Bronchial epithelial cell (primary cell): ENCODE measurements around the gene TUBGCP2. TPM values are rescaled to one million over a fixed set of nuclear protein-coding genes. Genes with fewer than 3 reads are reported as not detected.
A peak's percentile ranks its signal among the peaks of the same experiment; 100 is the strongest.

Experiments used
- DNase-seq: peaks from one replicate; pipeline ENCODE4 v3.0.0-alpha.2; 2010; ENCODE audit warnings: low read depth
- FAIRE-seq: peaks from 2 replicates; lab custom pipeline; 2011; peaks lifted over from hg19 to GRCh38; lab: Jason Lieb, UNC
- H3K27me3 ChIP-seq: 2 replicates; pipeline ENCODE4 v1.5.1; 2011; ENCODE audit warnings: low read length; ENCODE audit not compliant: control insufficient read depth, insufficient read depth
- H3K36me3 ChIP-seq: 2 replicates; pipeline ENCODE4 v1.5.1; 2011; ENCODE audit warnings: low read length; ENCODE audit not compliant: control insufficient read depth, insufficient read depth
- H3K4me3 ChIP-seq: 2 replicates; pipeline ENCODE4 v1.5.1; 2011; ENCODE audit warnings: mild to moderate bottlenecking, low read depth, low read length, control low read depth
- total RNA-seq: library from RNA; depleted of rRNA; stranded (reverse); fragments of >200 nt; gene quantifications from 2 replicates; pipeline ENCODE4 v1.2.1, GENCODE V29; 2014
- TF ChIP-seq, protein P1 (sequence below): IDR thresholded peaks from 2 replicates; pipeline ENCODE4 v1.5.1; 2011; ENCODE audit warnings: mild to moderate bottlenecking, moderate library complexity, low read length, control low read depth, inconsistent platforms; ENCODE audit not compliant: insufficient read depth, severe bottlenecking

The TUBGCP2 gene
- total RNA-seq, 1 donor from 2014 or later, result 42.4 TPM

DNA sequence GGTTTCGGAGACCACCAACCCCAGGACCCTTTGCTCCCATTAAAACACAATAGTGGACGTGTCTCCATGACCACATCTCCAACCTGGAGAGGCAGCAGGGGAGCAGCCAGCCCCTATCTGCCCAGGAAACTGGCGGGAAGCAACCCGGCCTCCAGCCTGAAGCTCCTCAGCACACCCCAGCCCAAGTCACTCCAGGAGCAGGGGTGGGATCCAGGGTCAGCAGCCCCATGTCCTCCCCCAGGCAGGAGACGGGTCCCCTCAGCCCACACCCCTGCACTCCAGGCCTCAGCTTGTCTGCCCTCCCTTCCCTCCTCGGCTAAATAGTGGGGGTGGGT, 32.6 kb downstream of the TUBGCP2 start:
- TF ChIP-seq, protein P1, sequence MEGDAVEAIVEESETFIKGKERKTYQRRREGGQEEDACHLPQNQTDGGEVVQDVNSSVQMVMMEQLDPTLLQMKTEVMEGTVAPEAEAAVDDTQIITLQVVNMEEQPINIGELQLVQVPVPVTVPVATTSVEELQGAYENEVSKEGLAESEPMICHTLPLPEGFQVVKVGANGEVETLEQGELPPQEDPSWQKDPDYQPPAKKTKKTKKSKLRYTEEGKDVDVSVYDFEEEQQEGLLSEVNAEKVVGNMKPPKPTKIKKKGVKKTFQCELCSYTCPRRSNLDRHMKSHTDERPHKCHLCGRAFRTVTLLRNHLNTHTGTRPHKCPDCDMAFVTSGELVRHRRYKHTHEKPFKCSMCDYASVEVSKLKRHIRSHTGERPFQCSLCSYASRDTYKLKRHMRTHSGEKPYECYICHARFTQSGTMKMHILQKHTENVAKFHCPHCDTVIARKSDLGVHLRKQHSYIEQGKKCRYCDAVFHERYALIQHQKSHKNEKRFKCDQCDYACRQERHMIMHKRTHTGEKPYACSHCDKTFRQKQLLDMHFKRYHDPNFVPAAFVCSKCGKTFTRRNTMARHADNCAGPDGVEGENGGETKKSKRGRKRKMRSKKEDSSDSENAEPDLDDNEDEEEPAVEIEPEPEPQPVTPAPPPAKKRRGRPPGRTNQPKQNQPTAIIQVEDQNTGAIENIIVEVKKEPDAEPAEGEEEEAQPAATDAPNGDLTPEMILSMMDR, result no peak
- FAIRE-seq (no peak), DNase-seq (no peak)
- Histone ChIP-seq H3K4me3 (peak overlapping the region; percentile 37), H3K36me3 (peaks cover 8% of the 10 kb centered on the region), H3K27me3 (no peaks in the 10 kb centered on the region)

DNA sequence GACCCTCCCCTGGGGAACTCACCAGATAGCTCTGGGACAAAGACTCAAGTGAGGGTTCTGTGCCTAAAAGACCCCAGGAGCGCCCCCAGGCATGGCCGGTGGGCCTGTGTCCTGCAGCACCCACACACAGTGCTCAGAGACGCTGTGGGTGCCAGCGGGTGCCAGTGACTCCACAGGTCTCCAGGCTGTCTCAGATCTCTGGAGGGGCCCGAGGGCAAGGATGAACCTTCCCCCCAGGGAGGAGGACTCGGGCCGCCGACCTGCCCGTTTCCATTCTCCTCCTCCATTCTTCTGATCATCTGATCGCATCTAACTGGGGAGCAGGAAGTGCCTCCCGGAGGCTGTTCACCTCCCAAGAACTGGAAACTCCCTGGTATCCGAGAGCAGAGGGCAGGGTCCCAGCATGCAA, 33.0 kb downstream of the TUBGCP2 start:
- Histone ChIP-seq H3K27me3 (no peaks in the 10 kb centered on the region), H3K4me3 (peak overlapping the region; percentile 37), H3K36me3 (peaks cover 9% of the 10 kb centered on the region)
- TF ChIP-seq, protein P1, result no peak
- FAIRE-seq, result no peak
- peak; percentile 50 for DNase-seq

DNA sequence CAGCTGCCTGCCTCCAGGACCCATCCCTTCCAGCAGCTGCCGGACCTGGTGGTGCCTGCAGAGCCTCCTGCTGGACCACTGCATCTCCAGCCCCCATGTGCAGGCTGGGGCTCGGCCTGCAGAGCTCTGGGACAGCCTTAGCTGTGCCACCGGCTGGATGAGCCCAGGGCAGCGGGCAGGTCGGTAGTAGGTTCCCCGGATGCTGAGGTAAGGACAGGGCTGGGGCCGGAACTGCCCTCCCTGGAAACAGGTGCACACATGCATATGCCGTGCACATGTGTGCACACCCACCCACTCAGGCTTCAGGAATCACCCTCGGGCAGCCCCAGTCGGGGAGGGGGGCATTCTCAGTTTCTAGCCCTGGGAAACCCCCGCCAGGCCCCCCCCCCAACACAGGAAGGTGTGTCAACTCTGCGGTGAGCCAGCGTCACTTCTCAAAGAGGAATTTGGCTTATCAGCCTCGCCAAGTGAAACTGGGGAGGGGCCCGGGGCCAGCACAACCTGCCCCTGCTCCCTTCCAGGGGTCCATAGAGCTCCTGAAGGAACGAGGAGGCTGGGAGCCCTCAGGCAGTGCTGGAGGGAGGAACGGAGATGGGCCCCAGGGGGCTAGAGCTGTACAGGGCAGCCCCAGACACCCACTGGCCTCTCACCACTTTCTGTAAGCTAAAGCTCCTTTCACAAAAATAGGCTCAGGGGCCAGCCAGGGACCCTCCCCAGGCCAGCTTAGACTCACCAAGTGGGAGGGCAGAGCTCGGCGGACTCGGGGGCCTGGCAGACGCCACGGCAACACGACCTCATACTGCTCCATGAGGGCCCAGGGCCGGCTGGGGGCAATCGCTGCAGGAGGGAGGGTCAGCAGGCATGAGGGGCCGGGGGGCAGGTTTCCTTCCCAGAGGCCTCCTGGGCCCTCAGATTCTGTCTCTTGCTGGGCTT, 33.7 kb downstream of the TUBGCP2 start:
- H3K36me3 ChIP-seq, result peaks cover 10% of the 10 kb centered on the region
- DNase-seq (peak; percentile 77), FAIRE-seq (no peak)
- H3K27me3 ChIP-seq, result no peaks in the 10 kb centered on the region
- H3K4me3 ChIP-seq, result peak overlapping the region; percentile 37
- TF ChIP-seq, protein P1, result no peak

DNA sequence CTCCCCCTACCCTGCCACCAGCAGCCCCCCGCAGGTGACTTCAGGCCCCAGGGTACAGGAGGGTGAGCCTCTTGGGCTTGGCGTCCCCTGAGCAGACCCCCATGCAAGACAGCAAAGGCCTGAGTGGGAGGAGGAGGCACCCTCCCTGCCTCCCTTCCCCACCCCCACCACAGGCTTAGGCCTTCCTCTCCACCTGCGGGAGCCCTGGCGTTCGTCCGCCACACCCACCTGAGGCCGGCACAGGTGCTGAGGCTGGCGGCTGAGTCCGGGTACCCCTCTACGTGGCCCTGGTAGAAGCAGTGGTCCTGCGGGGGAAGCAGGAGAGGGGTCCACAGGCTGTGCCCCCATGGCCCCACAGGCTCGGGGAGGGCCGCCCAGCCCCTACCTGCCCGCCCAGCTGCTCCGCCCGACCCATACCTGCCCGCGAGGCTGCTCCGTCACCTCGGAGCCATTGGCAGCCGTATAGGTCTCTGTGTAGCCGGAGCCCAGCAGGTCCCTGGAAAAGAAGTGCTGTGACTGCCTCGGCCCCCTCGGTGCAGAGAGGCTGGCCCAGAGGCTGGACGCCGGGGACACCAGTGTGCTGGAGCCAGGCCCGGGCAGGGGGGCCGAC, 35.0 kb downstream of the TUBGCP2 start:
- Histone ChIP-seq H3K36me3 (peaks cover 13% of the 10 kb centered on the region), H3K4me3 (no peak overlapping the region), H3K27me3 (no peaks in the 10 kb centered on the region)
- TF ChIP-seq, protein P1, result no peak
- DNase-seq (no peak), FAIRE-seq (no peak)

DNA sequence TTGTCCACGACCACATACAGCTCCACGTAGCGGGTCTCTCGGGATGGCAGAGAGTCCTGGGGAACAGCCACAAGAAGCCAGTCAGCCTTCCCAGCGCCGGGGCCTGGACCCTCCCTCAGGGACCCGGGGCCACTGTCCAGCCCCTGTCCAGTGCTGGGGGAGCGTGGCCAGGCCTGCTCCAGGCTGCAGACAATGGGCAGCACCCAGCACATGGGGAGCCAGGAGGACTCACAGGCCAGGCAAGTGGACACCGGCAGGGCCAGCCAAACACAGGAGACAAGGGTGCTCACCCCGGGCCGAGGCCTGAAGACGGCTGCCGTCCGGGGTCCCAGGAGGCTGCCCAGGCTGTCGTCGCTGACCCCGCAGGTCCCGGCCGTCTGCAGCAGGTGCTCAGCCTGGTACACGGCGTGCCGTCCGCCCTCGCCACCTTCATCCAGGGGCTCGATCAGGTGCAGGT, 35.7 kb downstream of the TUBGCP2 start:
- TF ChIP-seq, protein P1, result no peak
- H3K4me3 ChIP-seq, result no peak overlapping the region
- H3K27me3 ChIP-seq, result no peaks in the 10 kb centered on the region
- peaks cover 16% of the 10 kb centered on the region for H3K36me3 ChIP-seq
- DNase-seq, result no peak
- FAIRE-seq, result no peak
